Left cardiac atrium (tissue), 4 donors: ENCODE results near the gene GALNT7. TPM values are rescaled to one million over a fixed set of nuclear protein-coding genes. Genes with fewer than 3 reads are reported as not detected.
A peak's percentile ranks its signal among the peaks of the same experiment; 100 is the strongest.

Source experiments
- ATAC-seq, 2 donors: fragments of 200-7000 bp; cut with Tn5 transposase; one replicate each; pipeline ENCODE4 v1.9.1; 2020; ENCODE audit warnings: mild to moderate bottlenecking in 2 of 2, moderate library complexity in 2 of 2
- DNase-seq: peaks from one replicate; pipeline ENCODE4 v3.0.0-alpha.2; 2020
- intact Hi-C, 2 donors: fragments of 100-400 bp; cut with DNase I; formaldehyde crosslinking; loops; one replicate each; pipeline versions ENCODE4 v1.14.1 to v1.15.1; 2022 to 2023
- total RNA-seq, 2 donors: library from RNA; stranded (reverse); fragmentation: NEBNext Ultra II Directional; extraction: Animal tissue kit (Norgen Biotek cat#: 25700); gene quantifications; one replicate each; pipeline ENCODE4 v1.2.1, GENCODE V29; 2021
- donor health status: DM: no; HTN: yes; CAD: no.
- donor health status: DM: no; HTN: yes; CAD: no; lungs with severe emphysema.
- donor health status: DM: yes; HTN: yes; CAD: no.
- donor health status: Dilated cardiomyopathy.

GALNT7 gene
- total RNA-seq, 2 donors from 2014 or later = 5.8 to 8.0 TPM

- ATAC-seq = no peak
- intact Hi-C loops = no loop called here
- no peak for DNase-seq
Observed at GRCh38 chr4:173274744-173275143, 106.1 kb downstream of the GALNT7 start.

DNA sequence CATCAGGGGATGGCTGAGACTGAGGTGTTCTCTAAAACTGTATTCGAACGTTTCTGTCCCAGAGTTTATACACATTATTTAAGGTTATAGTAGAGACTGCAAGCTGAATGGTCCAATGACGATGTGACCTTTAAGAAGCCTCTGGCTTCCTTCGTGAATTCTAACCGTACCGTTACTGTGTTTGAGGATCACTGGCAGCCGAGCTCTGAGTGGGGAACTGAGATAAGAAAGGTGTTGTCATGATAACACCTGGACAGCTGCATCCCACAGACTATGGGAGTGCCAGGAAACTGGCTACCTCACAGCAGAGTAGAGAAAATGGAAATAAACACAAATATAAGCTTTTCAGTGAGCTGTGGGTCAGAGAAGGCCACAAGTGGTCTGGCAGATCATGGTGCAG is 106.5 kb downstream of the GALNT7 start:
- ATAC-seq (no peak), DNase-seq (no peak)
- intact Hi-C loops = no loop called here

- ATAC-seq = no peak
Observed at GRCh38 chr4:173277340-173277739, 108.7 kb downstream of the GALNT7 start.

DNA sequence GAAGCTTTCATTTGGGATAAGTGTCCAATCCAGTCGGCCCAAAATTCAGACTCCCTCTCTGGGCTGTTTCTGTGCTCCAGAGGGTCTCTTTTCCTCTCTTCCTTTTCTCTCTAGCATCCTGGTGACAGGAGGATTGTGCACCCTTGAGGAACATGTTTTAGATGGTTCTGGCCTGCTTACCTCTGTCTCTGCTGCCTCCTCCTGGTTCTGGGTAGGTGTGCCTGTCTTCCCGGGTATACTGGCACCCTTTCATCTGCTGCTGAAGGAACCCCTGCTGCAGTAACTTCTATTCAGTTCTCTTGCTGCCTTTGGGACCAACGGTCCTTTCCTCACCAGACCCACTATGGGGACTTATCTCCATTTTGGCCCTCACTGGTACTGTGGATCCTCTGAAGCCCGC is 112.4 kb downstream of the GALNT7 start:
- DNase-seq (no peak), ATAC-seq (peak in 1 of 2 donors; percentile 19)
- intact Hi-C loops = no loop called here

More at GRCh38 chr4:173277340-173277739, 108.7 kb downstream of the GALNT7 start:
- no peak for DNase-seq
- intact Hi-C loops = no loop called here

- ATAC-seq (peak in 1 of 2 donors; percentile 69), DNase-seq (no peak)
- intact Hi-C loops = no loop called here
Observed at GRCh38 chr4:173281406-173282255, 113.0 kb downstream of the GALNT7 start.

- intact Hi-C loops = no loop called here
Observed at GRCh38 chr4:173282256-173282562, 113.6 kb downstream of the GALNT7 start.

GRCh38 chr4:173282626-173283025 is 114.0 kb downstream of the GALNT7 start:
- intact Hi-C loops = no loop called here
- no peak for DNase-seq
- ATAC-seq = no peak

More at GRCh38 chr4:173282256-173282562, 113.6 kb downstream of the GALNT7 start:
- ATAC-seq = no peak
- no peak for DNase-seq

DNA sequence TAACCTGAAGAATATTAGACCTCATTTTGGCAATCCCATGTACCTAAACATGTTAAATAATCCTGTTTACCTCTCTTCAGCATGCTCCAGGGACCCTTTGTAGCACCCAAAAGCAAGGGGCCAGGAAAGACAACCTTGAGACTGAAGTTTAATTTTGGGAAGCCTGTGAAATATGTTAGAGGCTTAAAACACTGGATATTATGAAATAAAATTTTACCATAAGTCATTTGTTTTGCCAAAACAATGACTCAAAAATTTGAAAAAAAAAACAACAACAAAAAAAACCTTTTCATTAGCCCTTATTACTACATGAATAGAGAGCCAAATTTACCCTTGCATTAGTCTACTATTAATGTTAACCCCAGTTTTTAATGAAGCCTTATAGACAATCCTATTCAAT is 115.9 kb downstream of the GALNT7 start:
- no peak for DNase-seq
- intact Hi-C loops = no loop called here
- ATAC-seq = no peak

GRCh38 chr4:173287486-173287885 is 118.9 kb downstream of the GALNT7 start:
- ATAC-seq = no peak
- DNase-seq = no peak
- intact Hi-C loops = no loop called here

DNA sequence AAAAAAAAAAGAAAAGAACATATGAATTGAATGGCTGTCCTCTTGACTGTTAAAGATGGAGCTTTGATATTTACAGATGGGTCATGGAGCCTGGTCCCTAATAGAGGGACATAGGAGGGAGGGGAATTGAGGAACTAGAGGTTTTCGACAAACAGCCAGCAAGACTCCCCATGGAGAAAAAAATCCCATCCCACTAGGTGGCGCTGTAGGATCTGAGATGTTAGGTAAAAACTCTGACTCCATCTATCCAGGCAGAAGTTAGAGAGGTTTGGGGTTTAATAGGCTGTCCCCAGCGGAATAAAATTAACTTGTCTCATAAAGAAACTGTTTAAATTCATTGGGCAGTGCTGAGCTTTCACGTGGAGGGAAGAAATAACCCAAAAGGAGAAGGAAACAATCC is 119.7 kb downstream of the GALNT7 start:
- intact Hi-C loops = no loop called here

DNA sequence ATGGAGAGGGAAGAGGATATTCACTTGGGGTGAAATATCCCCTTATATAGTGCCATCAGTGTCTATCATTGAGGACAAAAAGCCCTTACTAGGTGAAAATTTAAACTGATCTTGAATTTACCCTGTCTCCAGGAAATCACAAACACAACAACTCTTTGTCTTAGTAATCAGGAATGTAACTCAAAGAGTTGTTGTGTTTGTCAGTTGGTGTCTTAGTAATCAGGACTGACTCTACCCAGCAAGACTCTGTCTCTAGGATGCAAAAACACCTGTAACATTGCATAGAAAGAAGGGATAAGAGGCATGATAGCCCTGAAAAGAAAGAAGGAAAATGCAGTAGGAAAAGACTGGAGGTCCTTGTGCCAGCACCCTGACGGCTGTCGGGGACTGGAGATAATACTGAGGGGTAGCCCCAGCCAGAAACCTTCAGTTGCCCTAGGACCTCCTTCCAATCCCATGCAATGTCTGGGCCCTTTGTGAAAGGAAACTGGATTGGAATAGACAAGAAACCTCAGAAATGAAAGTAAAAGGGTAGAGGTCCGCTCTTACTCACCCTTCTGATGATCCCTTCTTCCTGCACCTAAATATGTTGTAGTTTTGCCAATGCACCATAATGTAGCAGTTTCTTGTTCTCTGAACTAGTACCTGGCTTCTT is 120.2 kb downstream of the GALNT7 start:
- intact Hi-C loops = no loop called here
- ATAC-seq = peak; percentile 34 to 51

More for the DNA sequence above, 119.7 kb downstream of the GALNT7 start:
- DNase-seq (peak; percentile 68), ATAC-seq (peak; percentile 41 to 82)

DNA sequence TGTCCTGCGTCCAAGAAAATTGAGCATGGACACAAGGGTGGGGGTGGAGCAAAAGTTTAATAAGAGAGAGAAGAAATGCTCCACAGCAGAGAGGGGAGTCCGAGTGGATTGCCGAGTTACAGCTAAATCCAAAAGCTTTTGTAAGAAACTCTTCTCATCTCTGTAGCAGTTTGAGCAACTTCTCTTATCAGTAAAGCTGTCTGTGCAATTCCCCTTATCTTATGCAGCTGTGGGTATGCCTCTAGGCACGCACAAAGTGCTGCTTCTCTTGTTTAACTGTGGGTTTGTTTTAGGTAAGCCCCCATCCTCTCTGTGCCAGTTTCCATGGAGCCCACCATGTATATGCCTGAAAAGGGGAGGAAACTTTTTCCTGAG is 120.7 kb downstream of the GALNT7 start:
- ATAC-seq = peak; percentile 34 to 75
- no peak for DNase-seq
- intact Hi-C loops = no loop called here

More for the DNA sequence above, 120.2 kb downstream of the GALNT7 start:
- DNase-seq = no peak

- intact Hi-C loops = no loop called here
- ATAC-seq (no peak), DNase-seq (no peak)
Observed at GRCh38 chr4:173291899-173292298, 123.3 kb downstream of the GALNT7 start.

- ATAC-seq = no peak
- intact Hi-C loops = no loop called here
- no peak for DNase-seq
Observed at GRCh38 chr4:173293663-173294062, 125.1 kb downstream of the GALNT7 start.

- ATAC-seq (no peak), DNase-seq (no peak)
- intact Hi-C loops = no loop called here
Observed at GRCh38 chr4:173294444-173294843, 125.8 kb downstream of the GALNT7 start.

- ATAC-seq (no peak), DNase-seq (no peak)
- intact Hi-C loops = loop anchor here in 1 of 2 donors (5.0 kb wide), 2 partner anchors 274 to 289 kb away; no protein-coding TSS in a partner anchor
Observed at GRCh38 chr4:173301518-173302201, 133.0 kb downstream of the GALNT7 start.

DNA sequence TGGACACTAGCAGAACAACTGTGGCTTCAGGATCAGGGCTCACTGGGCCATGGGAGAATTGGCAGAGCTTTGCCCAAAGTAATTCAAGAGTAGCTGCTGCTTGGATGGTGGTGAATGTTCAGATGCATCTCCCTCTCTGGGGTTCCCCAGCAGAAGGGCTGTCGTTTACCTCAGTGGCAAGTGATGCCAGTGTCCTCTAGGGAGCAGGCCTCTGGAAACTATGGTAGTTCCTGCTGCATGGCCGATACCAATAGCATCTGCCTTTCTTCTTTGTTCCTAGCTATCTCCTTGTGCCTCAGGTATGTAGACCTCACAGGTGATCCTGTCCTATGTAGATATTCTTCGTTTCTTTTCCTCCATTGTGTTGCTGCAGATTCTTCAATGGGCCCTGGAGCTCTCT is 139.2 kb downstream of the GALNT7 start:
- intact Hi-C loops = no loop called here
- DNase-seq (no peak), ATAC-seq (no peak)

DNA sequence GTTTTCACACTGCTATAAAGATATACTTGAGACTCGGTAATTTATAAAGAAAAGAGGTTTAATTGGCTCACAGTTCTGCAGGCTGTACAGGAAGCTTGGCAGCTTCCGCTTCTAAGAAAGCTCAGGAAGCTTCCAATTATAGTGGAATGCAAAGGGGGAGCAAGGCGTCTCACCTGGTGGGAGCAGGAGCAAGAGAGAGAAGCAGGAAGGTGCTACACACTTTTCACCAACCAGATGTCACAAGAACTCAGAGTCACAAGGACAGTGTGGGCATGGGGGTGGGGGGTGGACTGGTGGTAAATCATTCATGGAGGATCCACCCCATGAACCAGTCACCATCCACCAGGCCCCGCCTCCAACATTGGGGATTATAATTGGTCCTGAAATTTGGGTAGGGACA is 142.8 kb downstream of the GALNT7 start:
- ATAC-seq (no peak), DNase-seq (no peak)
- intact Hi-C loops = loop anchor here in 1 of 2 donors (10.0 kb wide), 1 partner anchor 193 kb away; no protein-coding TSS in a partner anchor

GRCh38 chr4:173314715-173315114 is 146.1 kb downstream of the GALNT7 start:
- intact Hi-C loops = loop anchor here in 1 of 2 donors (5.0 to 10.0 kb wide), 2 partner anchors 103 to 190 kb away; no protein-coding TSS in a partner anchor
- ATAC-seq (no peak), DNase-seq (no peak)

DNA sequence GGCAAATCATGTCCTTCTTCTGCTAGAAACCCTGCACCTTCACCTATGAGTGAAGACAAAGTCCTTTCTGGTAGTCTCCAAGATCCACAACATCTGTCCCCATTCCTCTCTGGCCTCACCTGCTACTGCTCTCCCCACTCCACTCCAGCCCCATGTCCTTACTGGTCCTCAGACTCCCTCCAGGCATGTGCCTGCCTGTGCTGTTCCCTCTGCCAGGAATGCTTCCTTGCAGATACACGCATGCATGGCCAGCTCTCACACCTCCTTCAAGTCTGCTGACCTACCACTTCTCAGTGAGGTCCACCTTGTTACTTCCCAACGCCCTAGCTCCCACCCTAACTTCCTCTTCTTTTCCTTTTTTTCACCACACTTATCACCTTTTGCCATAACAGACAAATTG is 147.4 kb downstream of the GALNT7 start:
- intact Hi-C loops = loop anchor here in 1 of 2 donors (5.0 to 10.0 kb wide), 2 partner anchors 101 to 189 kb away; no protein-coding TSS in a partner anchor
- ATAC-seq = peak in 1 of 2 donors; percentile 18
- DNase-seq = no peak
